A673 (cell line): Measurements from ENCODE around the gene SORL1. TPM values are rescaled to one million over a fixed set of nuclear protein-coding genes. Genes with fewer than 3 reads are reported as not detected.

Experiments used
- BruUV-seq: library from RNA; stranded (reverse); fragments of 400-500 nt; replicated peaks from 2 replicates; lab custom pipeline; 2021; lab: Mats Ljungman, UMichigan
- CTCF ChIA-PET: fragments of 300-600 bp; sonication (Branson Sonifier 250); formaldehyde crosslinking; loops from one replicate; lab custom pipeline; 2022; ENCODE audit warnings: antibody characterized with exemption; lab: Charles Lee
- POLR2A ChIA-PET: fragments of 300-600 bp; sonication (Branson Sonifier 250); formaldehyde crosslinking; loops from one replicate; lab custom pipeline; 2022; ENCODE audit warnings: antibody characterized with exemption; ENCODE audit not compliant: low non-redundant PET; lab: Charles Lee
- DNase-seq: peaks from one replicate; pipeline ENCODE4 v3.0.0-alpha.2; 2015; ENCODE audit warnings: low spot score
- H3K27ac ChIP-seq: fragments of 200-600 bp; sonication (generic); 2 replicates; pipeline ENCODE4 v1.5.1; 2016; ENCODE audit warnings: mixed run types, low read depth, mild to moderate bottlenecking, mixed read lengths, antibody characterized with exemption, low read length; ENCODE audit not compliant: poor library complexity, severe bottlenecking
- H3K27me3 ChIP-seq: fragments of 200-600 bp; sonication (generic); replicated peaks from 2 replicates; pipeline ENCODE4 v1.6.1; 2017; ENCODE audit warnings: mixed run types, low read depth, mild to moderate bottlenecking, mixed read lengths, antibody characterized with exemption, low read length; ENCODE audit not compliant: insufficient read depth, poor library complexity
- H3K36me3 ChIP-seq: fragments of 200-600 bp; sonication (generic); 2 replicates; pipeline ENCODE4 v1.6.1; 2016; ENCODE audit warnings: mixed run types, mild to moderate bottlenecking, mixed read lengths, antibody characterized with exemption, low read length; ENCODE audit not compliant: insufficient read depth, poor library complexity, severe bottlenecking
- H3K4me1 ChIP-seq: fragments of 200-600 bp; sonication (generic); 2 replicates; pipeline ENCODE4 v1.6.1; 2017; ENCODE audit warnings: mixed run types, mild to moderate bottlenecking, mixed read lengths, antibody characterized with exemption, low read length; ENCODE audit not compliant: insufficient read depth, poor library complexity, severe bottlenecking
- H3K4me3 ChIP-seq: fragments of 200-600 bp; sonication (generic); 2 replicates; pipeline ENCODE4 v1.5.1; 2016; ENCODE audit warnings: low read depth, mixed run types, mild to moderate bottlenecking, mixed read lengths, low read length; ENCODE audit not compliant: poor library complexity, severe bottlenecking
- H3K9me3 ChIP-seq: fragments of 200-600 bp; sonication (generic); 2 replicates; pipeline ENCODE4 v1.6.1; 2016; ENCODE audit warnings: mixed run types, low read depth, mild to moderate bottlenecking, mixed read lengths, antibody characterized with exemption, low read length; ENCODE audit not compliant: poor library complexity, severe bottlenecking
- EZH2 ChIP-seq: fragments of 200-600 bp; sonication (generic); IDR thresholded peaks from 2 replicates; pipeline ENCODE4 v1.6.1; 2017; ENCODE audit warnings: borderline replicate concordance, low read depth, mild to moderate bottlenecking, mixed read lengths, antibody characterized with exemption, low read length; ENCODE audit not compliant: poor library complexity, severe bottlenecking
- intact Hi-C: fragments of 100-400 bp; cut with micrococcal nuclease; formaldehyde crosslinking; loops from one replicate; pipeline ENCODE4 v1.10.0; 2022; ENCODE audit not compliant: unreplicated experiment
- total RNA-seq: library from RNA; stranded (reverse); gene quantifications from 2 replicates; pipeline ENCODE4 v1.2.3, GENCODE V29; 2021
- TF ChIP-seq, protein P1 (sequence below): fragments of 300-800, 200-600 bp; sonication (generic); conservative IDR thresholded peaks from 2 replicates; pipeline ENCODE4 v1.5.1; 2017; ENCODE audit warnings: low read depth, mild to moderate bottlenecking, antibody characterized with exemption, low read length, moderate library complexity, mixed read lengths

The SORL1 gene
- total RNA-seq, 1 experiment from 2014 or later, result 0.95 TPM

GRCh38 chr11:121459413-121460017 lies 7.4 kb downstream of the SORL1 start:
- TF ChIP-seq, protein P1, sequence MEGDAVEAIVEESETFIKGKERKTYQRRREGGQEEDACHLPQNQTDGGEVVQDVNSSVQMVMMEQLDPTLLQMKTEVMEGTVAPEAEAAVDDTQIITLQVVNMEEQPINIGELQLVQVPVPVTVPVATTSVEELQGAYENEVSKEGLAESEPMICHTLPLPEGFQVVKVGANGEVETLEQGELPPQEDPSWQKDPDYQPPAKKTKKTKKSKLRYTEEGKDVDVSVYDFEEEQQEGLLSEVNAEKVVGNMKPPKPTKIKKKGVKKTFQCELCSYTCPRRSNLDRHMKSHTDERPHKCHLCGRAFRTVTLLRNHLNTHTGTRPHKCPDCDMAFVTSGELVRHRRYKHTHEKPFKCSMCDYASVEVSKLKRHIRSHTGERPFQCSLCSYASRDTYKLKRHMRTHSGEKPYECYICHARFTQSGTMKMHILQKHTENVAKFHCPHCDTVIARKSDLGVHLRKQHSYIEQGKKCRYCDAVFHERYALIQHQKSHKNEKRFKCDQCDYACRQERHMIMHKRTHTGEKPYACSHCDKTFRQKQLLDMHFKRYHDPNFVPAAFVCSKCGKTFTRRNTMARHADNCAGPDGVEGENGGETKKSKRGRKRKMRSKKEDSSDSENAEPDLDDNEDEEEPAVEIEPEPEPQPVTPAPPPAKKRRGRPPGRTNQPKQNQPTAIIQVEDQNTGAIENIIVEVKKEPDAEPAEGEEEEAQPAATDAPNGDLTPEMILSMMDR, result no peak
- TF ChIP-seq EZH2, result no peak
- no peaks in the 10 kb centered on the region for H3K4me1 ChIP-seq
- no peak overlapping the region for H3K27ac ChIP-seq
- ChIA-PET POLR2A (no interaction called here), CTCF (interaction anchor here (0.6 kb wide), 1 partner anchor 116 kb away, joined by 3 read pairs; no protein-coding TSS in a partner anchor)
- peaks cover 7% of the 10 kb centered on the region for H3K27me3 ChIP-seq
- H3K4me3 ChIP-seq, result no peak overlapping the region
- intact Hi-C loops, result no loop called here
- no peaks in the 10 kb centered on the region for H3K36me3 ChIP-seq
- H3K9me3 ChIP-seq, result no peaks in the 10 kb centered on the region
- no peak for DNase-seq
- no TSS peak for BruUV-seq

DNA sequence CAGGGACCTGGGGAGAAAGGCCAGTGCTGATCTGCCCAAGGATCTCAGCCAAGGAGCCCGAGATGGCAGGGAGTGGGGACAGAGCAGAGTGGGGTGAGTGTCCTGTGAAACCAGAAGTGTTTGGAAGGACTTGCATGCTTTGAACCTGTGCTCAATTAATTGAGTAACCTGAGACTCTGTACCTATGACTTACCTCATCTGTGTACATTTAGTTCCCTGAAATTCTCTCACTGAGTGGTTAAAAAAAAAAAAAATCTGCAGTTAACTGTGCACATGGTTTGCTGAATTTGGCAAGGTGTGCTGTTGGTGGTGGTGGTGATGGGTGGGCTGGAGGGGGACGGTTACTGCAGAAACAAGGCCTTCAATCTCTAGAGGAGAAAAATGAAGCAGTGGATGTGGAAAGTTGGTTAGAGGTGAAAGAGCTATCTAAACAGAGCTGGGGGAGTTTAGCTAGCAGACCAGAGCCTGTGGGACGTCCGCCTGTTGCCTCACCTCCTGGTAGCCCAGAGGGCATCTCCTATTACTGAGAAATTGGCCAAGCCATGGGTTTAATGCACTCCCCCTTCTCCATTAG lies 8.9 kb downstream of the SORL1 start:
- no peak for TF ChIP-seq EZH2
- TF ChIP-seq, protein P1, result no peak
- no peaks in the 10 kb centered on the region for H3K27me3 ChIP-seq
- H3K4me3 ChIP-seq, result no peak overlapping the region
- H3K27ac ChIP-seq, result no peak overlapping the region
- H3K4me1 ChIP-seq, result peaks cover under 1% of the 10 kb centered on the region
- POLR2A ChIA-PET, result interaction anchor here (0.5 kb wide), 1 partner anchor 1405 kb away, joined by 15 read pairs; no protein-coding TSS in a partner anchor
- intact Hi-C loops, result no loop called here
- H3K9me3 ChIP-seq, result no peaks in the 10 kb centered on the region
- DNase-seq, result no peak
- H3K36me3 ChIP-seq, result no peaks in the 10 kb centered on the region
- CTCF ChIA-PET, result no interaction called here
- BruUV-seq, result no TSS peak

DNA sequence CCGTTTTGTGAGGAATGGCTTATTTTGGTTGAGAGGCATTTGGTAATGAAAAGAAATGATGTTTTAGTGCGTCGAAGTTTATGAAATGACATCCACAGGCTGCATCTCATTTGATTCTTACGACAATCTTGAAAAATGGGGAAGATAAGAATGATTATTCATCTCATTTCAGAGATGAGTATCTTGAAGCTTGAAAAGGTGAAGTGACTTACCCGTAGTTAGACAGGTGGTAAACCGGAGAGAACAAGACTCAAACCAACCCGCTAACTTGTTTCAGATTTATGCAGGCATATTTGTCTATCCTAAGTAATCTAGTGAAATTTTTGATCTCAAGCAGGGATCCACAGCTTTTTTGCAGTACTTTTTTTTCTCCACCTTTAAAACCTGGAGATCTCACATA lies 9.7 kb downstream of the SORL1 start:
- DNase-seq, result no peak
- H3K4me1 ChIP-seq, result peaks cover 9% of the 10 kb centered on the region
- intact Hi-C loops, result no loop called here
- TF ChIP-seq EZH2, result no peak
- TF ChIP-seq, protein P1, result no peak
- no peak overlapping the region for H3K27ac ChIP-seq
- no peaks in the 10 kb centered on the region for H3K36me3 ChIP-seq
- H3K9me3 ChIP-seq, result no peaks in the 10 kb centered on the region
- ChIA-PET POLR2A (interaction anchor here (0.5 kb wide), 1 partner anchor 1406 kb away, joined by 15 read pairs; no protein-coding TSS in a partner anchor), CTCF (no interaction called here)
- H3K4me3 ChIP-seq, result no peak overlapping the region
- BruUV-seq, result no TSS peak
- H3K27me3 ChIP-seq, result no peaks in the 10 kb centered on the region
